Spleen (tissue), 7 donors: ENCODE measurements around the gene PHKG1.
"Not testable (repeated sequence)": the region's sequence is repeated elsewhere in the genome, so short reads cannot be mapped to it uniquely, and the experiment has no call there.

Source experiments
- POLR2A ChIP-seq, 3 donors: fragments of 450-650 bp; IDR thresholded peaks; one replicate each; pipeline ENCODE4 v1.5.1; 2017; ENCODE audit warnings: antibody characterized with exemption in 3 of 3, mild to moderate bottlenecking in 1 of 3
- TF ChIP-seq, protein P1 (sequence below), 11 experiments: fragments of 200-600 bp in 7 of 11; fragments of 450-650 bp in 4 of 11; sonication (generic) in 4 of 11; IDR thresholded peaks in 8 of 11; conservative IDR thresholded peaks in 3 of 11; 1 replicate in 7 of 11; 2 replicates in 4 of 11; pipeline versions ENCODE4 v1.4.0 to v1.8.0; 2016 to 2021; ENCODE audit warnings: antibody characterized with exemption in 11 of 11, inconsistent platforms in 4 of 11, mild to moderate bottlenecking in 1 of 11
- donor health status: DM: no; HTN: no; CAD: no; lungs with moderate emphysema.
- donor health status: DM: no; HTN: no; CAD: no.
- donor health status: DM: no; HTN: no; CAD: no.

DNA sequence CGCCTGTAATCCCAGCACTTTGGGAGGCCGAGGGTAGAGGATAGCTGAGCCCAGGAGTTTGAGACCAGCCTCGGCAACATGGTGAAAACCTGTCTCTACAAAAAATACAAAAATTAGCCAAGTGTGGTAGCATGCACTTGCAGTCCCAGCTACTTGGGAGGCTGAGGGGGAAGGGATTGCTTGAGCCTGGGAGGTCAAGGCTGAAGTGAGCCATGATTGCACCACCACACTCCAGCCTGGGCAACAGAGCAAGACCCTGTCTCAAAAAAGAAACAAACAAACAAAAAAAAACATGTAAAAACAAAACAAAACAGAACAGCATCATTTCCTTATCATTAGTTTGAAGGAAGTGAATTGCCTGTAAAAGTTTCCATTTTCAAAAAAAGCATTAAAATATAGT lies 19.5 kb upstream of the PHKG1 start:
- TF ChIP-seq, protein P1, sequence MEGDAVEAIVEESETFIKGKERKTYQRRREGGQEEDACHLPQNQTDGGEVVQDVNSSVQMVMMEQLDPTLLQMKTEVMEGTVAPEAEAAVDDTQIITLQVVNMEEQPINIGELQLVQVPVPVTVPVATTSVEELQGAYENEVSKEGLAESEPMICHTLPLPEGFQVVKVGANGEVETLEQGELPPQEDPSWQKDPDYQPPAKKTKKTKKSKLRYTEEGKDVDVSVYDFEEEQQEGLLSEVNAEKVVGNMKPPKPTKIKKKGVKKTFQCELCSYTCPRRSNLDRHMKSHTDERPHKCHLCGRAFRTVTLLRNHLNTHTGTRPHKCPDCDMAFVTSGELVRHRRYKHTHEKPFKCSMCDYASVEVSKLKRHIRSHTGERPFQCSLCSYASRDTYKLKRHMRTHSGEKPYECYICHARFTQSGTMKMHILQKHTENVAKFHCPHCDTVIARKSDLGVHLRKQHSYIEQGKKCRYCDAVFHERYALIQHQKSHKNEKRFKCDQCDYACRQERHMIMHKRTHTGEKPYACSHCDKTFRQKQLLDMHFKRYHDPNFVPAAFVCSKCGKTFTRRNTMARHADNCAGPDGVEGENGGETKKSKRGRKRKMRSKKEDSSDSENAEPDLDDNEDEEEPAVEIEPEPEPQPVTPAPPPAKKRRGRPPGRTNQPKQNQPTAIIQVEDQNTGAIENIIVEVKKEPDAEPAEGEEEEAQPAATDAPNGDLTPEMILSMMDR (IDR thresholded peaks at IDR 0.05 in 8 of 11, conservative IDR thresholded peaks at IDR 0.05 in 3 of 11) = not testable (repeated sequence)
- TF ChIP-seq POLR2A (IDR thresholded peaks at IDR 0.05) = not testable (repeated sequence)
